Transverse colon (tissue), 4 donors: ENCODE results near the gene PCGF2.

Source experiments
- CTCF ChIP-seq, 5 experiments: fragments of 200-600 bp in 3 of 5; fragments of 450-650 bp in 2 of 5; sonication (generic) in 3 of 5; IDR thresholded peaks; 1 replicate in 2 of 5; 2 replicates in 3 of 5; pipeline ENCODE4 v1.5.1; 2016 to 2017; ENCODE audit warnings: antibody characterized with exemption in 5 of 5, inconsistent platforms in 3 of 5, mild to moderate bottlenecking in 2 of 5, moderate library complexity in 1 of 5
- EP300 ChIP-seq: sonication (generic); formaldehyde crosslinking; IDR thresholded peaks from one replicate; pipeline ENCODE4 v1.6.1; 2017; ENCODE audit warnings: antibody characterized with exemption, low read depth
- POLR2A ChIP-seq: fragments of 450-650 bp; IDR thresholded peaks from one replicate; pipeline ENCODE4 v1.6.1; 2016; ENCODE audit warnings: antibody characterized with exemption, mild to moderate bottlenecking, moderate library complexity
- POLR2AphosphoS5 ChIP-seq, 3 donors: sonication (generic); formaldehyde crosslinking; IDR thresholded peaks; one replicate each; pipeline ENCODE4 v1.6.1; 2016; ENCODE audit warnings: antibody characterized with exemption in 3 of 3

- TF ChIP-seq CTCF (IDR thresholded peaks at IDR 0.05) (no peak), EP300 (no peak), POLR2A (no peak), POLR2AphosphoS5 (IDR thresholded peaks at IDR 0.05) (no peak)
Observed at GRCh38 chr17:38750312-38751121, 2.4 kb upstream of the PCGF2 start.
